ENCODE measurements around the gene PSPN.

Gene PSPN, protein sequence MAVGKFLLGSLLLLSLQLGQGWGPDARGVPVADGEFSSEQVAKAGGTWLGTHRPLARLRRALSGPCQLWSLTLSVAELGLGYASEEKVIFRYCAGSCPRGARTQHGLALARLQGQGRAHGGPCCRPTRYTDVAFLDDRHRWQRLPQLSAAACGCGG

DNA sequence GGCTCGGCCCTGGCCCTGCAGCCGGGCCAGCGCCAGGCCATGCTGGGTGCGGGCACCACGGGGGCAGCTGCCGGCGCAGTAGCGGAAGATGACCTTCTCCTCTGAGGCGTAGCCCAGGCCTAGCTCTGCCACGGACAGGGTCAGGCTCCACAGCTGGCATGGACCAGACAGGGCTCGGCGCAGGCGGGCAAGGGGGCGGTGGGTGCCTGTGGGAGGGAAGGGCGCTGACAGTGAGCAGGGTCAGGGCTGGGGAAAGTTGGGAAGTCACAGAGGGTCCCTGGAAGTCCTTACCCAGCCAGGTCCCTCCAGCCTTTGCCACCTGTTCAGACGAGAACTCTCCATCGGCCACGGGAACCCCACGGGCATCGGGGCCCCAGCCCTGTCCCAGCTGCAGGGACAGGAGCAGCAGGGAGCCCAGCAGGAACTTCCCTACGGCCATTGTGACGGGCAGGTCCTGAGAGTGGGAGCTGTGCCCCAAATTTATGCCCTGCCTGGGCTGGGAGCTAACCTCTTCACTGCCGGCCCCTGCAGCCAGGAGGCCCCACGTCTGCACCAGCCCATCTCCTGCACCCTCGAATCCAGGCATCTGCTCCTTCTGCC is at the start of gene PSPN:
PSPN (minus strand) TSS at position 523 of the 600 bp plus-strand sequence; CDS start at position 439, 84 bp downstream.
- DNase-seq: no peak

DNA sequence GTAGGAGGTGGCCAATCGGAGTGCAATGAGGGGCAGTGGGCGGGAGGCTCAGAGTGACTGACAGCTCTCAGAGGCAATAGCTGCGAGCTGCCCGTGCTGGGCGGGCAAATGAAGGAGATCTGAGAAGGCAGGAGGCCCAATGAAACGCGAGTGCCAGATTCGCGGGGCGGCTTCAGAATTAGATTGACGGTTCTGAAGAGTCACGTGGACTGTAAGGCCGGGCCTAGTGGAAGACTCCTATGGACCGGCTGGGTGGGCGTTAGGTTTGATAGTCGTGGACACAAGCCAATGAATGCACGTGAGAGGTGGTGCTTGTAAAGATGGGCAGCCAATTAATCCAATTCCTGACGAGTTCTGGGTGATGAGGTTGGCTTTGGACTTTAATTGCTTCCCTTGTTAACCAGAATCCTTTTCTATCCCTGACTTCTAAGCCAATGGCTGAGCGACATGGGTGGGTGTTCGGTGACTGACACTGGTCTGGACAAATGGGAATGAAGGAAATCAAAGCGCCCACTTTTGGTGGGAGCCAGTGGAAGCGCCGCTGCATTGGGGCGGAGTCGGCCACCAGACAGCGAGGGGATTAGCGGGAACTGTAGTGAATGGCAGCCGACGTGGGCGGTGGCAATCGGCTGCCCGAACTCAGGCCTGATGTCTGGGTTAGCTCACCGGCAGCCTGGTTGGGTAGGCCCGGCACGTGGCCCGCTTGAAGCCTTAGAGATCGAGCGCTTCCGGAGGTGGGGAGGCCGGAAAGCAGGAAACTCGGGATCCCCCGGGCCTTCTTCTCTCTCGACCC is 49.4 kb upstream of the PSPN start:
- peak; percentile 100 for DNase-seq

DNA sequence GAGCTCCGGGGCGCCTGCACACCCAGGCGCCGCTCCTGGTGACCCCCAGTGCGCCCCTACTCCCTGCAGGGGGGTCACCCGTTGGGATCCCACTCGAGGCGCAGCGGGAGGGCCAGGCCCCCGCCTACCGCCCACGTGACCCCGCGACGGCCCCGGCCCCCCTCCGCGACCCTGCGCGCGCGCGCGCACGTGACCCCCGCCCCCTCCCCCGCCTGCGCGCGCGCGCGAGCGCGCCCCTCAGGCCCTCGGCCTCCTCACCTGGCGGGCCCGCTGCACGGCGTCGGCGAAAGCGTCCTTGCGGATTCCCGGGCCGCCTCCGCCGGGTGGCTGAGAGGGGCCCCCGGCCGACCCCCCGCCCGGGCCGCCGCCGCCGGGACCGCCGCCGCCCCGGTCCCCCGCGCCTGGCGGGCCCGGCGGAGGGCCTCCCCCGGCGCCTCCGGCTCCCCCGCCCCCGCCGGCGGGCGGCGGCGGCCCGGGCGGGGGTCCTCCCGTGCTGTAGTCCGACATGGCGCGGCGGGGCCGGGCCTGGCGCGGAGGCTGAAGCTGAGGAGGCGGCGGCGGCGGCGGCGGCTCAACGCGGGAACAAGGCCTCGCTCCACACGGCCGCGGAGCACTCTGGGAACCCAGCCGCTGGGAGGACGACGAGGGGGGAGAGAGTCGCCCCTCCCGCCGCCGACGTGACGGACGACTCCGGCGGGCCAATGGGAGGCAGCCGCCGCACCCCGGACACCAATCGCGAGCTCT is 48.6 kb upstream of the PSPN start, which contains the start of gene KHSRP:
KHSRP (minus strand) TSS at position 617 of the 744 bp plus-strand sequence; CDS start at position 507, 110 bp downstream.
- no peak for DNase-seq

DNA sequence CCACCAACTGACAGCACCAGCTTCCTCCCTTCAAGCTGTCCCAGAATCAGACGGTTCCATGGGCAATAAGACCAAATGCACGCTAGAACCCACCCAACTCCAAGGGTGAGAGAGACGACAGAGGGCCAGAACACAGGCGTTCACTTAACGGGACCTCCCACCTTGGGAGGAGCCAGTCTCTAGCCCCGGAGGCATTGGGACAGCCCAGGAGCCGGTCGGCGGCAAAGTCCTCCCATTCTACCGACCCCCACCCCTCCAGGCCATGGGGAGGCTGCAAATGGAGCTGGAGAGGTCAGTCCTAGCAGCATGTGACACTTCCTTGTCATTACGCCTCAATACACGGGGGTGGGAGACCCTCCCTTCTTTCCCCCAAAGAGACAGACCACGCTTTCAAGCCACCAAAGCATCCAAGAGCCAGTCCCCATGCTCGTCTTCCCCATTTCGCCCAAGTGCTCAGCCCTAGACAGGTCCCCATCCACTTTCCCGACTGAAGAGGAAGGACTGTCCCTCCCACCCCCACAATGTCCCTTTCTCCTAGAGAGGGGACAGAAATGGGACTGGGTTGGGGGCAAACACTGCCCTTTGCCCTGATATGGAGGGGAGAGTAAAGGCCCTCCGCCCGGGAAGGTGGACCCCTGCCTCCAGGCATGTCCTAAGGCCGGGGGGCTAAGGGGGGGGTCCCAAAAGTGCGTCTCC is 47.9 kb upstream of the PSPN start:
- DNase-seq: no peak

DNA sequence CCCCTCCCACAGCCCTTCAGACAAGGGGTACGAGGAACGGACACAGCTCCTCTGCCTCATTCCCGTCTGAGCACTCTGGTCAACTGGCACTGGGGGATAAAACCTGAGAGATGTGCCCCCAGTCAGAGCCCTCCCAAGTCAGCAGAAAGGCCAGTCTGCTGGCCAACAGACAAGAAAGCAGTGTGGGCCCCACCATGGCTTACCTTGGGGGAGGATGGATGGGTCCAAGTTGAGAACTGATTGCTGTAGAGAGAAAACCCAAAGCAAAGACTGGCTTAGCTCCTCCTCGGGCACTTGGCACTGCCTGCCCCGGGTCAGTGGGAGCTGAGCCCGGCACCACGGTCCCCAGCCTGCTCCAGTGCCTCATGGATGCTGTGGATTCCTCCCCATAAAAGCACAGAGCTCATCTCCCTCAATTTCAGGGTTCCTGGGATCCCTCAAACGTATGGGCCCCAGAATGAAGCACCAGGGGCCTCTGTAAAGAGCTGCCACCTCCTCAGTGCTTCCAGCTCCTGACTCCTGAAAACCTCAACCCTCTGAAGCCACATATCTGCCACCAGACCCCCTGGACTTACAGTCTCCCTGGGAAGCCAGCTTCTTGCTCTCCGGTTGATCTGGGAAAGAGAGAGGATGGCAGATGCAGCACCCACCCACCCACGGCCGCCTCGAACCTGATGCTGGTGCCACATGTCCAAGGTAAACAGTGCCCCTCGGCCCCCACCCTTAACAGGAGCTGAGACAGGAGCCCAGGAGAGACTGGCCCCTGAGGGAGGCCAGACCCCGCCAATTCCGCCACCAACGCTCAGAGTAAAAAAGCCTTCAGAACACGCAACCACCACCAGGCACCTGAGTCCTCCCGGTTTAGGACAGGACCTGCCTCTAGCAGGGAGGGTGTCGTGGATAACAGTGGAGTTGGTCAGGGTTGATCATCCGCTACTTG is 45.6 kb upstream of the PSPN start:
- no peak for DNase-seq

DNA sequence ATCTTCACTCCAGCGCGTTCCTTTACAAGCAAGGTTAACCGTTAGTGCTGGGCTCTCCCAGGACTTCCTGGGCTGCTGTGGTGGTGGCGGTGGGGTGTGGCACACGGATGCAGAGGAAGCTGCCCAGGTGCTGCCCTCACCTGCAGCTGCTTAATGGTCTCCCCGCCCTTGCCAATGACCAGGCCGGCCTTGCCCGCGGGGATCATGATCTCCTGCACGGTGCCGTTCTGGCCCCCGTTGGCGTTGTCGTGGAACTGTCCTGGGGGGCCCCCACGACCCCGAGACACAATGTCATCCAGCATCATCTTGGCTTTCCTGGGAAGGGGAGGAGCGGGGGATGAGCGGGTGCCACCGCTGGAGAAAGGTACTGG is 42.8 kb upstream of the PSPN start:
- no peak for DNase-seq

DNA sequence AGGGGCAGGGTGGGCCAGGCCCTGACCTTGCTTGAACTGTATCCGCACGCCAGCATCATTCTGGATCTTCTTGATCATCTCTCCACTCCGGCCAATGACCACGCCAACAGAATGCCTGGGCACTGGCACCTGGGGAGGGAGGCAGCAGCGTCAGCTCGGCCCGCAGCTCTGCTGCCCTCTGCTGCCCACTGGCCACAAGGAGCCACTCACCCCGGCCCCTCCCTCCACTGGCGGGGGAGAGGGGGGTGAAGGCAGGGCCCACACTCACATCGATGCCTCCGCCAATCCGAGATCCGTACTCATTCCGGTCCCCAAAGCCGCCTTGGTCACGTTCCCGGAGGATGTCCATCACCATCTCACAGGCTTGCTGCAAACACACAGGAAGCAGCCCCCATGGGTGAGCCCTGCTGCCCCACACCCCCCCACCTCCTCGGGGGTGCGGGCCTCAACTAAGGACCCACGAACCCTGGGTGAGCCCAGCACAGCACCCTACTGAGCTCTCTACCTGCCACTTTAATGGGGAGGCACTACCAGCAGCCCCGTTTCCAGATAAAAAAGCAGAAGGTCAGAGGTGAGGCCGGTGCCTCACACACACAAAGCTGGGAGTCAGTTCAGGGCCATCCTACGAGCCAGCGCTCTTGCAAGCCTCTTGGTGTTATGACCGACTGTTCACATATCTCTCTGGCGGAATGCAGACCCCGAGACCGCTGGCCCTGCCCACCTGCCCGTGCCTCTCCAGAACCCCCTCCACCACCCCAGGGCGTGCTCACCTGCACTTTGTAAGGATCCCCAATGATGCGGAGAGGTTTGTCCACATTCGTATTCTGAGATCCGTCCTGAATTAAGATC is 42.2 kb upstream of the PSPN start:
- DNase-seq: no peak

DNA sequence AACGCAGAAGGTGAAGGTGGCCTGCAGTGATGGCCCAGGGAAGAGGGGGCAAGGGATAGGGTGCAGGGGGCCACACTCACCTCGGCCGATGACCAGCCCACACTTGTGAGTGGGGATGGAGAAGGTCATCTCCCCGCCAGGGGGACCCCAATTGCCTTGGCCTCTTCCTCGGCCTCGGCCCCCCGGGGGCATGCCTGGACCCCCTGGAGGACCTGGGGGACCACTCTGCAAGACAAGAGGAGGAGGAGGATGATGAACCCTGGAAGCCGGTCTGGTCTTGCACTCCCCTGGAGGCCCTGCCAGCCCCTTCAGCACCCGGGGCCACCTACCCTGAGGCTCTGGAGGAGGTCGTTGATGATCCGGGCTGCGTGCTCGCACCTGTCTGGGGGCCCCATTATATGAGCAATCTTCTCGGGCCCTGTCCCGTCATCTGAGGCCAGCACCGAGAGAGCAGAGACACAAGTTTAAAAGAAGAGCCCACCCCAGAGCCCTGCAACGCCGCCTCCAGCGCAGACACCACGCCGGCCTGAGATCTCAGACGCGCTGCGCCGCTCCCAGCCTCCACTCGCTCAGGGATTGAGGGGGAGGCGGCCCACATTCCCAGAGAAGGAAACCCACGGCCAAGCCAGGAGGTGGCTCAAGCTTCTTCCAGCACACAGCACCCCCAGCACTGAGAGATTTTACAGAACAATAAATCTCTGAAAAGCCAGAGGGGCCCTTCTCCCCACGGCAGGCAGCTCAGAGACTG is 41.1 kb upstream of the PSPN start:
- DNase-seq: no peak

DNA sequence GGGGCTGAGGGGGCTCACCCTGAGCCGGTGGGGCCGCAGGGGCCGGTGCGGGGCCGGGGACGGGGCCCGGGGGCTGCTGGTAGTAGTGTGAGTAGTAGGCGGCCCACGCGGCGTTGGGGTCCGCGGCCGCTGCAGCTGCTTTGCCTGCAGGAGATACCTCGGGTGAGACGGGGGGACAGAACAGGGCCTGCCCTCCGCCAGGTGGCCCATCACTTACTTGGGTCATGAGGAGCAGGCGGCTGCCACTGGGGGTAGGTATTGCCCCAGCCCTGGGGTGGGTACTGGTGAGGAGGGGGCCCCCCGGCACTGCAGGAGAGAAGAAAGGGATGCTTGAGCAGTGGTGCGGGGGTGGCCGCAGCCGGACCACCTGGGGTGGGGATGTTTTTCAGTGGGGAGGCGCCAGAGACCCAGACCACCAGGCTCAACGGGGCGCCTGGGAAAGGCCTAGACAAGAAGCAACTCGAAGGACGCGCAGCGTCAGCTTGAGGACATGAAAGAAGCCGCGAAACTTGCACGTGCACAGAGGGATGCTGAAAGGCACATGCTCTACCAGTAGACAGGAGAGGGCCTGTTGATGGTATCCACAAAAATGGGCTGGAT is 40.0 kb upstream of the PSPN start:
- DNase-seq: no peak

DNA sequence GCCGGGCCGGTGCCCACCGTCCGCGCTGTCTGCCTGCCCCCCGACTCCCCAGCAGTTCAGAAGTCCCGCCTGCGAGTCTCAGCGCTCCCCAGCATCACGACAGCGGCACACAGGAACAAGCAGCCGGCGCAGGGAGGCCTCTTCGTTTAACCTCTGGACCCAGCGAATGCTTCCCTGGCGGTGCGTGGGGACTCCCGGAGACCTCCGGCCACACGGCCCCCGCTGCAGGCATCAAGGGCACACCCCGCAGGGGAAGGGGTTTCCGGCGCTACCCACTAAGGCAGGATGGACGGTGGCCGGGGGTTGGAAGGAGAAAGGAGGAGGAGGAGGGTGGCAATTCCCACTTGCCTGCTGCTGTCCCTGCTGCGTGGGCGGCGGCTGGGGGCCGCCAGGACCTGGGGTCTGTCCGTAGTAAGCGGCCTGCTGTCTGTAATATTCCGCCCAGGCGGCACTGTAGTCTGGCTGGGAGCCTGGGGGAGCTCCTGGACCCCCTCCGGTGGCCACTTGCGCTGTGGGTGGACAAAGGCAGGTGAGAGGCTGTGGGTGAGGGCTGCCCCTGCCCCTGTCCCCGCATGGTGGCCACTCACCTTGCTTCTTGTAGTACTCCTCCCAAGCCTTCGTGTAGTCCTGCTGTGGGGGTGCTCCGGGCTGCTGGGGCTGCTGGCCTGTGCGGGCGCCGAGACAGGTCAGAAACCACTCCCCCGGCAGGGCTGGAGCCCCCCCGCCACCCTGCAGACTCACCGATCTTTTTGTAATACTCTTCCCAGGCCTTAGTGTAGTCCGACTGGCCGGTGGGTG is 39.3 kb upstream of the PSPN start:
- DNase-seq: no peak

DNA sequence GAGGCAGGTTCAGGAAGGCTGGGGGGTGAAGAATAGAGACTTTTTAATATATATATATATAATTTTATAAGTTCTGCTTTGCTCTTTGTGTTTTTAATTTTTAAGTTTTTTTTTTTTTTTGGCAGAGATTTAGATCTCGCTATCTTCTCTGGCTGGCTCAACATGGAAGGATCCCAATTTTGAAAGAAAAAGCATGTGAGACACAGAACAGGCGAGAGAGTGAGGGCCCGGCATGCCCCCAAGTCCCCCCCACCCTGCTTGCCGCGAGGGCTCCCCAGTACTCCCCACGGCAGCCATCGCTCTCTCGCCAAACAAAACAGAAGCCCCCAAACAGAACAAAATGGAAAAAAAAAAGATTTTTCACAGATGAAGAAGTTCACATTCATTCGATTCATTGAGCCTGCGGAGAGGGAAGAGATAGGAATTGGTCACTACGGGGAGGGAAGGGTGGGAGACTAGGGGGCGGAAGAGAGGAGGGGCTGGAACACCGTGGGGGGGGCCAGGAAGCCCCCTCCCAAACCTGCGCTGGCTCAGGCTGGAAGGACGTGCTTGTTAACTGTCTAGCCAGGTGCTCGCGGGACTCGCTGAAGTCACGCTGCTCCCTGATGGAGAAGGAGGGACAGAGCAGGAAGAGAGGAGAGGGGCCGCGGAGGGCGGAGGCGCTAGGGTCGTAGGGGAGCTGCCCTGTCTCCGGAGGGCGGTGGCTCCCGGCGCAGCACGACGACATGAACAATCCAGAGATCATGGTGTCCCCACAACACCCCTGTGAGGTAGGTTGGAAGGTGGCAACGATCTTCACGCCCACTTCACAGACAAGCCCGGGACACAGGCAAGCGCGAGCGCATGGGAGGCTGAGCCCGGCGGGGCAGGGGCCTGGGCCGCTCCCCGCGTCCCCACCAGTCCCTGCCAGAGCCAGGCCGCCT is 38.2 kb upstream of the PSPN start:
- DNase-seq: no peak

DNA sequence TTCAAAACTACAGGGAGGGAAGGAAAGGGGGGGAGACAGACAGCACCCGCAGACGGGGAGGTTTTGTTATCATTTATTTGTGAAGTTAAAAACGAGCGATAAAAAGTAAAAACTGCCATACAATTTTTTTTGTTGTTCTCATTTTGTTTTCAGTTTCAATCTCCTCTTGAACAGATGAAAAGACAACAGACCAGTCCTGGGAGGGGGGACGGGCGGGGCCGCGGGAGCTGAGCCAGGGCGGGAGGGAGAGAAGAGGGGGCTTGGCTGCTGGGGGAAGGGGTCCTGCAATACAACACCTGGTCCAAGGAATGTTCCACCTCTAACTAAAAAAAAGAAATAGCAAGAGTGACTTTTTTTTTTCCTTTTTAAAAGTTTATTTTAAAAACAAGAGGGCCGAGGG is 37.6 kb upstream of the PSPN start:
- no peak for DNase-seq

DNA sequence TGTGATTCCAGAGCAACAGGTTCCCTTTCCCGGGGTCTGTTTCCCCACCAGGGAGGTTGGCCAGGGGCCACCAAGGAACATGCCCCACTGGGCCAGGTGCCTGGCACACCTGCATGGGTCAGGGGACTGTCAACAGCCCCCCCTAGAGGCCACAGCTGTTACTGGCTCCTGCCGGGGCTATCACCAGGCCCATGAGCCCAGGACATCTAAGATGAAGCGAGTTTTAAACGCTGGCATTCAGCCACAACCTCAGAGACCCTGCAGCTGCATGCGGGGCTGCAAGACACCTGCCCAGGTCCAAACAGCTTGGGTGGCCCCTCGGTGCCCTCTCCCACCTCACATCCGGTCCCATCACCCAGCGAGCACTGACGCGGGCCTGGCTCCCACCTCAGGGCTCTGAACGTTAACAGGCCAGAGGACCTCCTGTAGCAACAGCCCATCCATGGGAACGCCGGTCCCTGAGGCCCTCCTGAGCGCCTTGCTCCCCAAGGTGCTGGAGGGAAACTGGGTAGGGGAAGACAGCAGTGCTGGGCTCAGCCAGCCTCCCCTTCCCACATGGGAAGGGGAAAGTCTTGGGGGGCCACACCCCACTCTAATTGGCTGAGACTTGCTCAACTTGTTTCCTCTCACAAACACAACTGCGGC is 36.8 kb upstream of the PSPN start:
- no peak for DNase-seq

DNA sequence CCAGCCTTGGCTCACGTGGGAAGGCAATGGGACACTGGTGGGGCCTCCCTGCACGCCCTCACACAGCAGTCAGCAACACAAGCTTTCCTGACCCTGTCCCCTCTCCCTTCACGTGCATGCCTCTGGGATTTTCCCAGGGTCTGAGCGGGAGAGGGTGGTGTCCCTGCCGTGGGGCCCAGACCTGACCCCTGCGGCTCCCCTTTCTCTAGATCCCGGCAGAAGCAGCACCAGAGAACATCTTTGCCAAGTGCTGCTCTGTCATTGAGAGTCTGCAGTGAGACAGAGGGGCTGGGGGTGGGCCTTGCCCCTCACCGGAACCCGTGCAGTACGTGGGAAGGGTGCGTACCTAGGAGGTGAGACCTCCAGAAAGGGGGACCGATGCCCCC is 36.3 kb upstream of the PSPN start:
- DNase-seq: no peak

DNA sequence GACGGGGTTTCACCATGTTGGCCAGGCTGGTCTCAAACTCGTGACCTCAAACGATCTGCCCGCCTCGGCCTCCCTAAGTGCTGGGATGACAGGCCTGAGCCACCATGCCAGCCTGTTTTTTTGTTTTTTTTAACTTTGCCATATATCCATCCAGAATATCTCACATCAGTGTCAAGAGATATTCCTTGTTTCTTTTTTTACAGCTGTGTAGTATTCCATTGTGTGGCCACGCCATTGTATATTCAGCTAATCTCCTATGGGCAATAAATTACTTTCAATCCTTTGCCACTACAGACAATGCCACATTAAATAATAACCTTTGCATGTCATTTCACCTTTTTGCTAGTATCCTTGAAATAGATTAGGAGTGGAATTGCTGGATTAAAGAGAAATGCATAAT is 33.6 kb upstream of the PSPN start:
- DNase-seq: no peak

DNA sequence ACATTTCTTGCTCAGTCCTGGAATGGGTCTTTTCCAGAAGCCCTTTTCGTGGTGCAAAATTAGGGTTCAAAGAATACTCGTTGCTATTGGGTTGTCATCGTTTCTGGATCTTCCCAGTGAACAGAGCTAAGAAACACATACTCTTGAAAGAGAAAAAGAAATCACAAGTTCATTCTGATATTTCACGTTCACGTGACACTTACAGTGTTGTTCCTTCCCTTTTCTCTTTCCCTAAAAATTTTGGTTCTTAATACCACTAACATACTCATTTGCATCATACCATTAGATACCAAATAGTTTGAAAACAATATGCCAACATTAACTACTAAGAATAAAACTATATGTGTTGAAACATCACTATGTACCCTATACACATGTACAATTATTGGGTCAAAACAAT is 30.7 kb upstream of the PSPN start:
- DNase-seq: no peak
